ENCODE results near the gene CDH3.

Gene CDH3

DNA sequence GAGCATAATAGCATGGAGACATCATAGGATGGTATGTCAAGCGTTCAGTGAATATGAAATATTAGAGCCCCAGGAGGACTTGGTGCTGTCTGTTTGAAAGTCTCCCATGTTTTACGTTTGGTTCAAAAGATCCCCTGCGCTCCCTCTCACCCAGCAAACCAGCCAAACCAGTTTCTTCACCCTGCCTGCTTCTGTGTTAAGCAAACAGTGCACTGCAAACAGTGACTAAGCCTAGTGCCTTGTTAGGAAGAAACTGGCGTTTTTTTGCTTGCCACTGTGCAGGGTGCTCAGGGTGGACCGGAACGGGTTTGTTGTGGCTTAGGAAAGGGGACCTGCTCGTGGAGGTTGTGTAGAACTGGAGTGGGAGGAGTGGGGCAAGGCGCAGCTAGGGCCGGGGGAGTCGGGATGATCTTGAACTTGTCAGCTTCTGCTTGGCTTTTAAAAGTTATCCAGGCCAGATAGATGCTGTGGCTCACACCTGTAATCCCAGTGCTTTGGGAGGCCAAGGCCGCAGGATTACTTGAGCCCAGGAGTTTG is 99.7 kb downstream of the CDH3 start:
- no peak for DNase-seq (ENCODE audit: low read depth, low spot score)
- TF ChIP-seq, protein P1, sequence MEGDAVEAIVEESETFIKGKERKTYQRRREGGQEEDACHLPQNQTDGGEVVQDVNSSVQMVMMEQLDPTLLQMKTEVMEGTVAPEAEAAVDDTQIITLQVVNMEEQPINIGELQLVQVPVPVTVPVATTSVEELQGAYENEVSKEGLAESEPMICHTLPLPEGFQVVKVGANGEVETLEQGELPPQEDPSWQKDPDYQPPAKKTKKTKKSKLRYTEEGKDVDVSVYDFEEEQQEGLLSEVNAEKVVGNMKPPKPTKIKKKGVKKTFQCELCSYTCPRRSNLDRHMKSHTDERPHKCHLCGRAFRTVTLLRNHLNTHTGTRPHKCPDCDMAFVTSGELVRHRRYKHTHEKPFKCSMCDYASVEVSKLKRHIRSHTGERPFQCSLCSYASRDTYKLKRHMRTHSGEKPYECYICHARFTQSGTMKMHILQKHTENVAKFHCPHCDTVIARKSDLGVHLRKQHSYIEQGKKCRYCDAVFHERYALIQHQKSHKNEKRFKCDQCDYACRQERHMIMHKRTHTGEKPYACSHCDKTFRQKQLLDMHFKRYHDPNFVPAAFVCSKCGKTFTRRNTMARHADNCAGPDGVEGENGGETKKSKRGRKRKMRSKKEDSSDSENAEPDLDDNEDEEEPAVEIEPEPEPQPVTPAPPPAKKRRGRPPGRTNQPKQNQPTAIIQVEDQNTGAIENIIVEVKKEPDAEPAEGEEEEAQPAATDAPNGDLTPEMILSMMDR (IDR thresholded peaks at IDR 0.05; ENCODE audit: low read depth, low read length): no peak
- H3K4me3 ChIP-seq (ENCODE audit: low read depth, low read length): no peak overlapping the region
- in situ Hi-C loops (cut with HindIII; ENCODE audit: low sequenced_read_pairs): no loop called here

GRCh38 chr16:68746951-68747350 is 101.8 kb downstream of the CDH3 start:
- in situ Hi-C loops (cut with HindIII; ENCODE audit: low sequenced_read_pairs): no loop called here
- H3K4me3 ChIP-seq (ENCODE audit: low read depth, low read length): no peak overlapping the region
- no peak for DNase-seq (ENCODE audit: low read depth, low spot score)
- TF ChIP-seq, protein P1 (IDR thresholded peaks at IDR 0.05; ENCODE audit: low read depth, low read length): no peak

GRCh38 chr16:68749432-68749831 is 104.3 kb downstream of the CDH3 start:
- DNase-seq (ENCODE audit: low read depth, low spot score): no peak
- in situ Hi-C loops (cut with HindIII; ENCODE audit: low sequenced_read_pairs): no loop called here
- no peak overlapping the region for H3K4me3 ChIP-seq (ENCODE audit: low read depth, low read length)
- TF ChIP-seq, protein P1 (IDR thresholded peaks at IDR 0.05; ENCODE audit: low read depth, low read length): no peak
